Coronary artery (tissue), 2 donors: ENCODE results near the gene TRAPPC12.

Source experiments
- DNase-seq: peaks from one replicate; pipeline ENCODE4 v3.0.0-alpha.2; 2017; ENCODE audit warnings: low spot score
- H3K27ac ChIP-seq, 2 donors: fragments of 200-600 bp; sonication (generic); one replicate each; pipeline ENCODE4 v1.5.1; 2016 to 2019
- H3K4me3 ChIP-seq: fragments of 200-600 bp; sonication (generic); 2 replicates; pipeline ENCODE4 v1.5.1; 2016; ENCODE audit warnings: mild to moderate bottlenecking, moderate library complexity
- TF ChIP-seq, protein P1 (sequence below): fragments of 200-600 bp; sonication (generic); IDR thresholded peaks from one replicate; pipeline ENCODE4 v1.5.1; 2019; ENCODE audit warnings: antibody characterized with exemption

Gene TRAPPC12

GRCh38 chr2:3481011-3481400, 101.5 kb downstream of the TRAPPC12 start:
- H3K27ac ChIP-seq, result no peak overlapping the region
- DNase-seq, result no peak
- TF ChIP-seq, protein P1, sequence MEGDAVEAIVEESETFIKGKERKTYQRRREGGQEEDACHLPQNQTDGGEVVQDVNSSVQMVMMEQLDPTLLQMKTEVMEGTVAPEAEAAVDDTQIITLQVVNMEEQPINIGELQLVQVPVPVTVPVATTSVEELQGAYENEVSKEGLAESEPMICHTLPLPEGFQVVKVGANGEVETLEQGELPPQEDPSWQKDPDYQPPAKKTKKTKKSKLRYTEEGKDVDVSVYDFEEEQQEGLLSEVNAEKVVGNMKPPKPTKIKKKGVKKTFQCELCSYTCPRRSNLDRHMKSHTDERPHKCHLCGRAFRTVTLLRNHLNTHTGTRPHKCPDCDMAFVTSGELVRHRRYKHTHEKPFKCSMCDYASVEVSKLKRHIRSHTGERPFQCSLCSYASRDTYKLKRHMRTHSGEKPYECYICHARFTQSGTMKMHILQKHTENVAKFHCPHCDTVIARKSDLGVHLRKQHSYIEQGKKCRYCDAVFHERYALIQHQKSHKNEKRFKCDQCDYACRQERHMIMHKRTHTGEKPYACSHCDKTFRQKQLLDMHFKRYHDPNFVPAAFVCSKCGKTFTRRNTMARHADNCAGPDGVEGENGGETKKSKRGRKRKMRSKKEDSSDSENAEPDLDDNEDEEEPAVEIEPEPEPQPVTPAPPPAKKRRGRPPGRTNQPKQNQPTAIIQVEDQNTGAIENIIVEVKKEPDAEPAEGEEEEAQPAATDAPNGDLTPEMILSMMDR, result no peak
- no peak overlapping the region for H3K4me3 ChIP-seq

GRCh38 chr2:3481736-3482362, 102.4 kb downstream of the TRAPPC12 start:
- TF ChIP-seq, protein P1, result no peak
- DNase-seq, result no peak
- H3K27ac ChIP-seq, result no peak overlapping the region
- no peak overlapping the region for H3K4me3 ChIP-seq

GRCh38 chr2:3482363-3482821, 102.9 kb downstream of the TRAPPC12 start:
- no peak overlapping the region for H3K4me3 ChIP-seq
- DNase-seq, result no peak
- TF ChIP-seq, protein P1, result no peak
- H3K27ac ChIP-seq, result no peak overlapping the region

GRCh38 chr2:3483227-3483985, 103.9 kb downstream of the TRAPPC12 start:
- Histone ChIP-seq H3K4me3 (no peak overlapping the region), H3K27ac (no peak overlapping the region)
- TF ChIP-seq, protein P1, result no peak
- no peak for DNase-seq

DNA sequence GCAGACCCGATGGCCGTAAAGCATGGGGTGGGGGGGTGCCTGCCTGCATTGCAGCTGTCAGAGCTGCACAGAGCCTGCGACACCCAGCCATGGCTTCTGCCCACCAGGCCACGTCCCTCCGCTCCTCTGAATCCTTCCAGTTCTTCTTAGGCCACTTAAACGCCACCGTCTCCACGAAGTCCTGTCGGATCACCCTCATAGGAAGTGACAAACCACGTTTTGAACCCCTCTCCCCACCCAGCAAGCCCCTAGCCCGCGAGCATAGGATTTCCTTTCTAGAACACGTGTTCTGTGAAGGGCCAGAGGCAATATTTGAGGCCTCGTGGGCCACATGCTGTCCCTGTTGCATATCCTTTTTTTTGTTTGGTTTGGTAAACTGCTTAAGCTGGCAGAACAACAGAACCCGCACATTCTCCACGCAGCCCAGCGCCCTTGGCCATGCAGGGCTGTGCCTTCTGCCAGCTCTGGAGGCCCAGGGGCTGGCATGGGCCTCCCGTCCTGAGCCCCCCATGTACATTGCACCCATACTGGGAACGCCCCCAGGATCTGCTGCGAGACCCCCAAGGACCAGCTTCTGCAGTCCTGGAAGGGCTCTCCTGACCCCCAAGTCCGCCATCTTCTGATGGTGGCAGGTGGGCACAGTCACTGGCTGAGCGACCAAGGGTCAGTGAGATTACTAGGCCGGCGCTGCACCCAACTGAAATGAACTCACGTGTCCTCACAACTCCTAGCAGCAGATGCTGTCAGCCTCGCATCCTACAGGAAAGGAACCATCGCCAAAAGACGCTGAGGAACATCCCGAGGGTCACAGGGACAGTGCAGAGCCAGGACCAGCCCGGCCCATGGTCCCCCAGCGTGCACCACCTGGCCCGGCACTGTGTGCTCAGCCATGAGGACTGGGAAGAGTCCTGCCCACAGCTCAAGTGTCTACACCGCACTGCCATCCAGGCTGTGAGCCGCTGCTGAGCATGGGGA, 104.8 kb downstream of the TRAPPC12 start:
- TF ChIP-seq, protein P1, result no peak
- DNase-seq, result no peak
- Histone ChIP-seq H3K4me3 (no peak overlapping the region), H3K27ac (no peak overlapping the region)

DNA sequence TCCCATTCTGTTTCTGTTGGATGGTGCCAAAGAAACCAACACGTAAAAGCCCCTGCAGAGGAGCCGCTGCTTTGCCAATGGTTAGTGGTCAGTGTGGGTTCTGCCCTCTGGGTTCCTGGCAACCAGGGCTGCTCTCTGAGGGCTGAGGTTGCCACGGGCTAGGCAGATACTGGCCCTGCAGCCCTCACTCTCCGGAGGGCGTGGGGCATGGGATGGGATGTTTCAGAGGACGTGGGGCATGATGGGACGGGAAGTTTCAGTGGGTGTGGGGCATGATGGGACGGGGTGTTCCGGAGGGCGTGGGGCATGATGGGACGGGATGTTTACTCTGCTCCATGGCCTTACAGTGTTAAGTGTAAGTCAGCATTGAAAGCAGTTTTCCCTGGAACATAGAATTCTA, 105.7 kb downstream of the TRAPPC12 start:
- Histone ChIP-seq H3K27ac (no peak overlapping the region), H3K4me3 (no peak overlapping the region)
- no peak for DNase-seq
- TF ChIP-seq, protein P1, result no peak
